ENCODE measurements around the gene NLRC5. TPM values are rescaled to one million over a fixed set of nuclear protein-coding genes. Genes with fewer than 3 reads are reported as not detected.

Gene NLRC5
- total RNA-seq, 2 experiments from 2014 or later: 199 to 305 TPM

DNA sequence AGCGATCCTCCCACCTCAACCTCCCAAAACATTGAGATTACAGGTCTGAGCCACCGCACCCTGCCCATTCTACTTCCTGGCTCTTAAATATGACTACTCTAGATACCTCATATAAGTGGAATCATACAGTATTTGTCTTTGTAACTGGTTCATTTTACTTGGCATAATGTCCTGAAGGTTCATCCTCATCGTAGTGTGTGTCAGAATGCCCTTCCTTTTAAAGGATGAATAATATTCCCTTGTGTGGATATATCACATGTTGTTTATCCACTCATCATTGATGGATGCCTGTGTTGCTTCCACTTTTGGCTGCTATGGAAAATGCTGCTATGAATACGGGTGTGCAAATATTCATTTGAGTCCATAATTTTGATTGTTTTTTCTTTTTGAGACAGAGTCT is 33.3 kb upstream of the NLRC5 start:
- no peaks in the 10 kb centered on the region for H3K9me3 ChIP-seq (ENCODE audit: low read length)
- CTCF ChIA-PET (ENCODE audit: unreplicated experiment): no interaction called here
- no peak overlapping the region for H3K4me3 ChIP-seq (ENCODE audit: low read depth, low read length, poor library complexity, severe bottlenecking)
- DNase-seq (ENCODE audit: low spot score): no peak
- no peaks in the 10 kb centered on the region for H4K20me1 ChIP-seq (ENCODE audit: insufficient read depth, low read length)
- H3K9me2 ChIP-seq (ENCODE audit: insufficient read depth, low read length): no peaks in the 10 kb centered on the region
- intact Hi-C loops (cut with micrococcal nuclease; ENCODE audit: unreplicated experiment): no loop called here
- no peak overlapping the region for H2AFZ ChIP-seq (ENCODE audit: low read length)
- BruUV-seq (replicated peaks): no TSS peak
- no peak for TF ChIP-seq EZH2phosphoT487 (IDR thresholded peaks at IDR 0.05; ENCODE audit: borderline replicate concordance, low read depth, low read length)
- TF ChIP-seq, protein P1, sequence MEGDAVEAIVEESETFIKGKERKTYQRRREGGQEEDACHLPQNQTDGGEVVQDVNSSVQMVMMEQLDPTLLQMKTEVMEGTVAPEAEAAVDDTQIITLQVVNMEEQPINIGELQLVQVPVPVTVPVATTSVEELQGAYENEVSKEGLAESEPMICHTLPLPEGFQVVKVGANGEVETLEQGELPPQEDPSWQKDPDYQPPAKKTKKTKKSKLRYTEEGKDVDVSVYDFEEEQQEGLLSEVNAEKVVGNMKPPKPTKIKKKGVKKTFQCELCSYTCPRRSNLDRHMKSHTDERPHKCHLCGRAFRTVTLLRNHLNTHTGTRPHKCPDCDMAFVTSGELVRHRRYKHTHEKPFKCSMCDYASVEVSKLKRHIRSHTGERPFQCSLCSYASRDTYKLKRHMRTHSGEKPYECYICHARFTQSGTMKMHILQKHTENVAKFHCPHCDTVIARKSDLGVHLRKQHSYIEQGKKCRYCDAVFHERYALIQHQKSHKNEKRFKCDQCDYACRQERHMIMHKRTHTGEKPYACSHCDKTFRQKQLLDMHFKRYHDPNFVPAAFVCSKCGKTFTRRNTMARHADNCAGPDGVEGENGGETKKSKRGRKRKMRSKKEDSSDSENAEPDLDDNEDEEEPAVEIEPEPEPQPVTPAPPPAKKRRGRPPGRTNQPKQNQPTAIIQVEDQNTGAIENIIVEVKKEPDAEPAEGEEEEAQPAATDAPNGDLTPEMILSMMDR (conservative IDR thresholded peaks at IDR 0.05; ENCODE audit: low read length): no peak
- H3K36me3 ChIP-seq (ENCODE audit: insufficient read depth, low read length): no peaks in the 10 kb centered on the region
- no peak overlapping the region for H3K4me2 ChIP-seq (ENCODE audit: low read length)
- H3K79me2 ChIP-seq (ENCODE audit: insufficient read depth, low read depth, low read length): no peaks in the 10 kb centered on the region
- H3K27ac ChIP-seq (ENCODE audit: low read depth, low read length, poor library complexity, severe bottlenecking): no peak overlapping the region
- POLR2A ChIA-PET: no interaction called here
- peaks cover 23% of the 10 kb centered on the region for H3K4me1 ChIP-seq (ENCODE audit: insufficient read depth, low read length, poor library complexity, severe bottlenecking)

DNA sequence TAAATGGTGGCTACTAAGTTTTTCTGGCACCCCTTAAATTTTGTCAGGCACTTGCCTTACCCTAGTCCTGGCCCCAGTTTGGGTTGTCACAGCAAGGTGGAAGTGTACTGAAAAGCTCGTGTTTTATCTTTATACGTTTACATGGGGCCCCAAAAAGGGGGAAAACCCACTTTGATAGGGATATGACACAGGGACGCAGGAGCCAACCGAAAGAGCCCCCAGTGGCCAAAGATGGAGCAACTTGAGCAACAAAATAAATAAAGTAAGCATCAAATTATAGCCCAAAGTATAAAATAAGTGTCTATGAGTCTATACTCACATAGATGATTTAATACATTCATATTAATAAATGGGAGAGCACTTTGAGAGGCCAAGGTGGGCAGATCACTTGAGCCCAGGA is 32.6 kb upstream of the NLRC5 start:
- intact Hi-C loops (cut with micrococcal nuclease; ENCODE audit: unreplicated experiment): no loop called here
- no peaks in the 10 kb centered on the region for H3K36me3 ChIP-seq (ENCODE audit: insufficient read depth, low read length)
- H3K4me1 ChIP-seq (ENCODE audit: insufficient read depth, low read length, poor library complexity, severe bottlenecking): peaks cover 16% of the 10 kb centered on the region
- H3K4me3 ChIP-seq (ENCODE audit: low read depth, low read length, poor library complexity, severe bottlenecking): no peak overlapping the region
- no peak overlapping the region for H3K27ac ChIP-seq (ENCODE audit: low read depth, low read length, poor library complexity, severe bottlenecking)
- no peaks in the 10 kb centered on the region for H3K9me3 ChIP-seq (ENCODE audit: low read length)
- ChIA-PET CTCF (ENCODE audit: unreplicated experiment) (no interaction called here), POLR2A (interaction anchor here (0.7 kb wide), 1 partner anchor 94 kb away, joined by 3 read pairs; no protein-coding TSS in a partner anchor)
- no peak overlapping the region for H2AFZ ChIP-seq (ENCODE audit: low read length)
- no peak for DNase-seq (ENCODE audit: low spot score)
- no peak overlapping the region for H3K4me2 ChIP-seq (ENCODE audit: low read length)
- TF ChIP-seq, protein P1 (conservative IDR thresholded peaks at IDR 0.05; ENCODE audit: low read length): peak; percentile 70
- no peak for TF ChIP-seq EZH2phosphoT487 (IDR thresholded peaks at IDR 0.05; ENCODE audit: borderline replicate concordance, low read depth, low read length)
- H3K79me2 ChIP-seq (ENCODE audit: insufficient read depth, low read depth, low read length): no peaks in the 10 kb centered on the region
- BruUV-seq (replicated peaks): no TSS peak
- H3K9me2 ChIP-seq (ENCODE audit: insufficient read depth, low read length): no peaks in the 10 kb centered on the region
- no peaks in the 10 kb centered on the region for H4K20me1 ChIP-seq (ENCODE audit: insufficient read depth, low read length)

DNA sequence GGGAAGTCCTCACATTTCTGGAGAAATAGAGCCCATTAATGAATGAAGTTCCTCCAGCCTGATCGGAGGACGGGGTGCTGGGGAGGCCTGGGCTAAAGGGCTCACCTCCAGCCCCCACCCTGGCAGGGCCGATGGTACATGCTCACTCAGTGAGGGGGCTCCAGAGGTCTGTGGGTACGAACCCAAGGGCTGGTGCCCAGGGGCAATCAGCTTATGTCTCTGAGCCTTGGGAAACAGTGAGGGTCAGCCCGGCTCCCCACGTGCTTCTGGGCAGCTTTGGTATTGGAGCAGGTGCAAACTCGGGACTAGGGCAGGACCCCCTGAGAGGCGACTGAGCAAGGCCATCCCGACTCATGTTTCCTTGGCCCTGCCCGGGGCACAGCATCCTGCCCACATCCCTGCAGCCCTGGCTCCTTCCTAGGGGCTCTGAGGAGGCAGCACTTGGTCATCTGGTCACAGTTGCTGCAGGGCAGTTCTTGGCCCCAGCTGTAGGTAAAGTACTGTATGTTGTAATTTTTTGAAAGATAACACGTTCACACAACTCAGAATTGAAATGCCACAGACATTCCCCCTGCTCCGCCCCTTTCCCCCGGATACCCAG is 28.6 kb upstream of the NLRC5 start:
- intact Hi-C loops (cut with micrococcal nuclease; ENCODE audit: unreplicated experiment): no loop called here
- no peaks in the 10 kb centered on the region for H4K20me1 ChIP-seq (ENCODE audit: insufficient read depth, low read length)
- DNase-seq (ENCODE audit: low spot score): no peak
- H3K9me2 ChIP-seq (ENCODE audit: insufficient read depth, low read length): no peaks in the 10 kb centered on the region
- H3K79me2 ChIP-seq (ENCODE audit: insufficient read depth, low read depth, low read length): no peaks in the 10 kb centered on the region
- H3K4me2 ChIP-seq (ENCODE audit: low read length): no peak overlapping the region
- TF ChIP-seq, protein P1 (conservative IDR thresholded peaks at IDR 0.05; ENCODE audit: low read length): no peak
- TF ChIP-seq EZH2phosphoT487 (IDR thresholded peaks at IDR 0.05; ENCODE audit: borderline replicate concordance, low read depth, low read length): no peak
- H3K9me3 ChIP-seq (ENCODE audit: low read length): no peaks in the 10 kb centered on the region
- no TSS peak for BruUV-seq (replicated peaks)
- peaks cover 22% of the 10 kb centered on the region for H3K4me1 ChIP-seq (ENCODE audit: insufficient read depth, low read length, poor library complexity, severe bottlenecking)
- ChIA-PET CTCF (ENCODE audit: unreplicated experiment) (no interaction called here), POLR2A (interaction anchor here (0.7 kb wide), 1 partner anchor 29 kb away, joined by 3 read pairs; the partner anchor contains the start of gene NLRC5)
- H3K36me3 ChIP-seq (ENCODE audit: insufficient read depth, low read length): no peaks in the 10 kb centered on the region
- H3K27ac ChIP-seq (ENCODE audit: low read depth, low read length, poor library complexity, severe bottlenecking): no peak overlapping the region
- H2AFZ ChIP-seq (ENCODE audit: low read length): no peak overlapping the region
- H3K4me3 ChIP-seq (ENCODE audit: low read depth, low read length, poor library complexity, severe bottlenecking): no peak overlapping the region
